Panc1 (cell line): ENCODE results near the gene RFX8.
"Not testable (repeated sequence)": the region's sequence is repeated elsewhere in the genome, so short reads cannot be mapped to it uniquely, and the experiment has no call there.

Experiments
- CTCF ChIP-seq: fragments of 450-650 bp; IDR thresholded peaks from 2 replicates; pipeline ENCODE4 v1.5.1; 2017; ENCODE audit warnings: mild to moderate bottlenecking
- POLR2AphosphoS5 ChIP-seq: IDR thresholded peaks from 2 replicates; pipeline ENCODE4 v1.6.1; 2012; ENCODE audit warnings: mild to moderate bottlenecking, low read depth, low read length, moderate library complexity
- REST ChIP-seq, 2 experiments: IDR thresholded peaks; 2 replicates each; pipeline ENCODE4 v1.6.1; 2011 to 2012; ENCODE audit warnings: low read depth in 2 of 2, control low read depth in 1 of 2, low read length in 1 of 2, mild to moderate bottlenecking in 1 of 2, moderate library complexity in 1 of 2; ENCODE audit not compliant: insufficient read depth in 1 of 2
- SIN3A ChIP-seq: IDR thresholded peaks from 2 replicates; pipeline ENCODE4 v1.6.1; 2012; ENCODE audit warnings: low read depth, mild to moderate bottlenecking, low read length, moderate library complexity, borderline replicate concordance; ENCODE audit not compliant: insufficient read depth
- TCF7L2 ChIP-seq: IDR thresholded peaks from 2 replicates; pipeline ENCODE4 v1.6.1; 2011; ENCODE audit warnings: mild to moderate bottlenecking, low read depth, low read length, inconsistent platforms

DNA sequence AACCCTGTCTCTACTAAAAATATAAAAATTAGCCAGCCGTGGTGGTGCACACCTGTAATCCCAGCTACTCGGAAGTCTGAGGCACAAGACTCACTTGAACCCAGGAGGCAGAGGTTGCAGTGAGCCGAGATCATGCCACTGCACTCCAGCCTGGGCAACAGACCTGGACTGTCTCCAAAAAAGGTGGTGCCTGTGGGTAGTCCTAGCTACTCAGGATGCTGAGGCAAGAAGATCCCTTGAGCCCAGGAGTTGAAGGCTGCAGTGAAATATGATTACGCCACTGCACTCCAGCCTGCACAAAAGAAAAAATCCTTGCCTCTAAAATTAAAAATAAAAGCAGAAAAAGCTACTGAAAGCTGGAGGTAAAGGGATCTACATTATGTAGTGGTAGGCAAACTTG, 122.3 kb downstream of the RFX8 start:
- not testable (repeated sequence) for TF ChIP-seq CTCF; POLR2AphosphoS5; REST (IDR thresholded peaks at IDR 0.05; ENCODE audit: insufficient read depth in 1 of 2, low read depth in 2 of 2, low read length in 1 of 2); SIN3A; TCF7L2
